Karpas-422 (cell line): Measurements from ENCODE around the gene CILP2. TPM values are rescaled to one million over a fixed set of nuclear protein-coding genes. Genes with fewer than 3 reads are reported as not detected.

Experiments used
- DNase-seq: peaks from one replicate; pipeline ENCODE4 v3.0.0-alpha.2; 2015
- H2AFZ ChIP-seq: fragments of 200-600 bp; sonication (generic); 2 replicates; pipeline ENCODE4 v1.6.1; 2014; ENCODE audit warnings: antibody characterized with exemption, low read length, mixed read lengths
- H3K27ac ChIP-seq: fragments of 200-600 bp; sonication (generic); 2 replicates; pipeline ENCODE4 v1.5.1; 2014; ENCODE audit warnings: mild to moderate bottlenecking, low read length, moderate library complexity
- H3K27me3 ChIP-seq: fragments of 200-600 bp; sonication (generic); 2 replicates; pipeline ENCODE4 v1.6.1; 2014; ENCODE audit warnings: low read length, mixed read lengths
- H3K36me3 ChIP-seq: fragments of 200-600 bp; sonication (generic); 2 replicates; pipeline ENCODE4 v1.6.1; 2014; ENCODE audit warnings: low read length, mixed read lengths; ENCODE audit not compliant: insufficient read depth
- H3K4me1 ChIP-seq: fragments of 200-600 bp; sonication (generic); 2 replicates; pipeline ENCODE4 v1.6.1; 2014; ENCODE audit warnings: mild to moderate bottlenecking, low read length, mixed read lengths
- H3K4me2 ChIP-seq: fragments of 200-600 bp; sonication (generic); 2 replicates; pipeline ENCODE4 v1.6.1; 2014; ENCODE audit warnings: low read length, low read depth, mild to moderate bottlenecking; ENCODE audit not compliant: poor library complexity, severe bottlenecking
- H3K4me3 ChIP-seq: fragments of 200-600 bp; sonication (generic); 2 replicates; pipeline ENCODE4 v1.5.1; 2014; ENCODE audit warnings: mild to moderate bottlenecking, antibody characterized with exemption, low read length, mixed read lengths
- H3K79me2 ChIP-seq: fragments of 200-600 bp; sonication (generic); 2 replicates; pipeline ENCODE4 v1.6.1; 2014; ENCODE audit warnings: mild to moderate bottlenecking, low read length, mixed read lengths
- H3K9ac ChIP-seq: fragments of 200-600 bp; sonication (generic); 2 replicates; pipeline ENCODE4 v1.6.0; 2014; ENCODE audit warnings: low read length
- H3K9me2 ChIP-seq: fragments of 200-600 bp; sonication (generic), shearing (Covaris generic); replicated peaks from 2 replicates; pipeline ENCODE4 v1.6.0; 2014; ENCODE audit warnings: mild to moderate bottlenecking, low read length, moderate library complexity; ENCODE audit not compliant: insufficient read depth
- H3K9me3 ChIP-seq: fragments of 300-700, 200-600 bp; sonication (generic); 2 replicates; pipeline ENCODE4 v1.6.1; 2014; ENCODE audit warnings: low read length, mixed read lengths
- H4K20me1 ChIP-seq: fragments of 200-600 bp; sonication (generic); 2 replicates; pipeline ENCODE4 v1.6.1; 2014; ENCODE audit warnings: mild to moderate bottlenecking, antibody characterized with exemption, low read length, low read depth; ENCODE audit not compliant: insufficient read depth
- total RNA-seq: library from RNA; depleted of rRNA; stranded (reverse); fragments of >200 nt; shearing (Covaris generic); gene quantifications from 2 replicates; pipeline ENCODE4 v1.2.3, GENCODE V29; 2014; ENCODE audit warnings: low replicate concordance

CILP2 gene
- total RNA-seq, 1 experiment from 2014 or later: 0.15 TPM

DNA sequence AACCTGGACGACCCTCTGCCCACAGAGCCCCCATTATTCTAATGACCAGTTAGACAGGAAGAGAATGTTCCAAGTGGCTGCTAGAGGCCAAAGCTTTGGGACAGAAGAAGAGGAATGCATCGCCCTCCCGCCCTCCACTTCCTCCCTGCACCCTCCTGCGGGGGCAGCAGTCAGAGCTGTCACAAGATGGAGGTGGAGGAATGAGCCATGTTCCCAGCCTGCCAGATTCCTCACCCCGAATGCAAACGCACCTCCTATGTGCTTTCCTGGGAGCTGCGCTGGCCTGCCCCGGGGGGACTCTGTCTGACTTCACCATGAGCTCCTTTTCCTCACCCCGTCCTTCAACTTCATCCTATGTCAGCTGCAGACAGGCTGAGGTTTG, 7.7 kb upstream of the CILP2 start:
- H2AFZ ChIP-seq: no peak overlapping the region
- no peak overlapping the region for H3K4me2 ChIP-seq
- H3K4me3 ChIP-seq: no peak overlapping the region
- no peak overlapping the region for H3K27ac ChIP-seq
- H4K20me1 ChIP-seq: peaks cover 7% of the 10 kb centered on the region; the same call in 1 of the 2 replicates
- H3K9me2 ChIP-seq: no peaks in the 10 kb centered on the region
- H3K27me3 ChIP-seq: no peaks in the 10 kb centered on the region
- H3K9ac ChIP-seq: no peak overlapping the region
- no peak for DNase-seq
- peaks cover 19% of the 10 kb centered on the region for H3K4me1 ChIP-seq
- H3K36me3 ChIP-seq: peaks cover 14% of the 10 kb centered on the region; the same call in 1 of the 2 replicates
- peaks cover 11% of the 10 kb centered on the region for H3K79me2 ChIP-seq
- no peaks in the 10 kb centered on the region for H3K9me3 ChIP-seq

GRCh38 chr19:19530889-19531288, 7.2 kb upstream of the CILP2 start:
- H3K36me3 ChIP-seq: peaks cover 13% of the 10 kb centered on the region; the same call in 1 of the 2 replicates
- no peak overlapping the region for H2AFZ ChIP-seq
- H4K20me1 ChIP-seq: peaks cover 2% of the 10 kb centered on the region; the same call in 1 of the 2 replicates
- H3K9me3 ChIP-seq: no peaks in the 10 kb centered on the region
- H3K27ac ChIP-seq: no peak overlapping the region
- peaks cover 6% of the 10 kb centered on the region for H3K79me2 ChIP-seq
- H3K4me3 ChIP-seq: no peak overlapping the region
- H3K9ac ChIP-seq: no peak overlapping the region
- no peak for DNase-seq
- no peak overlapping the region for H3K4me2 ChIP-seq
- H3K9me2 ChIP-seq: no peaks in the 10 kb centered on the region
- no peaks in the 10 kb centered on the region for H3K27me3 ChIP-seq
- H3K4me1 ChIP-seq: peaks cover 14% of the 10 kb centered on the region

DNA sequence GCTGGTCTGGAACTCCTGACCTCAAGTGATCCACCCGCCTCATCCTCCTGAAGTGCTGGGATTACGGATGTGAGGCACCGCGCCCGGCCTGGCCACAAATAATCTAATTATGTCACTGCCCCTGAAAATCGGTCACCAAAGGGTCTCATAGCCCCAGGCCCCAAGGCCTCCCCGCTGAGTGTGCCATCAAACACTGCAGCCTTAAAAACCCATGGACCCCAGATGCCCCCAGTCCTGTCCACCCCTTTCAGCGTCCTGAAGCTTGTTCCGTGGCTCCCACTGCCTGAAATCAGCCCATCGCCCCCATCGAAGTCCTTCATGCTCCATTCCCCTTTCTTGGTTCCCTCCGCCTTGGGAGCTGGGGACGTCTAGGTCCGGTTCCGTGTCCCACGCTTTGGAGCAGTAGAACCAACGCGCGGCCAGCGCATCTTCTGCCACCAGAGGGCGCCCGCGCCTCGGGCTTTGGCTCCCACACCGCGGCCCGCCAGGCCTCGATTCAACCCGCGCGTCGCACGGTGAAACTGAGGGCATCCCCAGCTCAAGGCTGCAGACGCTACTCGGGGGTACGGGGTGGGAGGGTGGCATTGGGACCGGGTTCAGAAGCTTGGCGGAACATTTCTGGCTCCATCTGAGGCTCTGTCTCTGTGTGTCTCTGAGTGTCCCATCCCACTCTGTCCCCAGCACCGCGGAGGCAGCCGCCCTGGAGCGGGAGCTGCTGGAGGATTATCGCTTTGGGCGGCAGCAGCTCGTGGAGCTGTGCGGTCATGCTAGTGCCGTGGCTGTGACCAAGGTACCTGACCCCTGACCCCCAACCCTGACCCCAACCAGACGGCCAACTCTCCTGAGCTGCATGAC, 5.9 kb upstream of the CILP2 start:
- no peaks in the 10 kb centered on the region for H3K9me2 ChIP-seq
- no peak overlapping the region for H3K27ac ChIP-seq
- H4K20me1 ChIP-seq: no peaks in the 10 kb centered on the region; the same call in 1 of the 2 replicates
- no peak overlapping the region for H3K4me2 ChIP-seq
- peaks cover 8% of the 10 kb centered on the region; the same call in 1 of the 2 replicates for H3K36me3 ChIP-seq
- peak; percentile 88 for DNase-seq
- H3K27me3 ChIP-seq: no peaks in the 10 kb centered on the region
- no peak overlapping the region for H3K9ac ChIP-seq
- H3K4me3 ChIP-seq: no peak overlapping the region
- no peaks in the 10 kb centered on the region for H3K79me2 ChIP-seq
- H3K9me3 ChIP-seq: no peaks in the 10 kb centered on the region
- no peak overlapping the region for H2AFZ ChIP-seq
- H3K4me1 ChIP-seq: peaks cover 1% of the 10 kb centered on the region

- no peaks in the 10 kb centered on the region for H3K27me3 ChIP-seq
- DNase-seq: no peak
- no peaks in the 10 kb centered on the region for H4K20me1 ChIP-seq
- no peak overlapping the region for H3K4me3 ChIP-seq
- no peak overlapping the region for H3K4me2 ChIP-seq
- no peak overlapping the region for H3K27ac ChIP-seq
- H3K9me3 ChIP-seq: no peaks in the 10 kb centered on the region
- H3K79me2 ChIP-seq: no peaks in the 10 kb centered on the region
- no peaks in the 10 kb centered on the region for H3K9me2 ChIP-seq
- no peak overlapping the region for H3K9ac ChIP-seq
- peaks cover 8% of the 10 kb centered on the region; the same call in 1 of the 2 replicates for H3K36me3 ChIP-seq
- H2AFZ ChIP-seq: no peak overlapping the region
- no peaks in the 10 kb centered on the region for H3K4me1 ChIP-seq
These were observed 5.0 kb upstream of the CILP2 start for GRCh38 chr19:19532806-19533701.

DNA sequence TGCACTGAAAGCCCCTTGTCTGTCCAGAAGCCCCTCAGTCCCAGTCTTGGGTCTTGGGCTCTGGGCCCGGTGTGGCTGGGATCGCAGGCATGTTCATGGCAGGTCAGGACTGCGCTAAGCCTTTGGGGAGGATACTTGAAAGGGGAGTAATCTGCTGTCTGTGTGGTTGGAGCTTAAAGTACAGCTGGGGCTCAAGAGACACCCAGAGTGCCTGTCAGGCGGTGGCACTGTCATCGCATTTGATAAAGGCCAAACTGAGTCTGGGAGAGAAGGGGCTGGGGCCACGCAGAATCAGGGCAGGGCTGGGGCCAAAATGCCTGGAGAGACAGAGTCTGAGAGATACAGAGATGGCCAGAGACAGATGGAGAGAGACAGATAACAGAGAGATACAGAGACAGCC, 4.2 kb upstream of the CILP2 start:
- Histone ChIP-seq H3K9ac (no peak overlapping the region), H3K9me3 (no peaks in the 10 kb centered on the region), H4K20me1 (no peaks in the 10 kb centered on the region), H3K4me3 (no peak overlapping the region), H3K4me1 (no peaks in the 10 kb centered on the region), H2AFZ (no peak overlapping the region), H3K36me3 (peaks cover 8% of the 10 kb centered on the region; the same call in 1 of the 2 replicates), H3K79me2 (no peaks in the 10 kb centered on the region), H3K4me2 (no peak overlapping the region), H3K9me2 (no peaks in the 10 kb centered on the region), H3K27ac (no peak overlapping the region), H3K27me3 (no peaks in the 10 kb centered on the region)
- no peak for DNase-seq

DNA sequence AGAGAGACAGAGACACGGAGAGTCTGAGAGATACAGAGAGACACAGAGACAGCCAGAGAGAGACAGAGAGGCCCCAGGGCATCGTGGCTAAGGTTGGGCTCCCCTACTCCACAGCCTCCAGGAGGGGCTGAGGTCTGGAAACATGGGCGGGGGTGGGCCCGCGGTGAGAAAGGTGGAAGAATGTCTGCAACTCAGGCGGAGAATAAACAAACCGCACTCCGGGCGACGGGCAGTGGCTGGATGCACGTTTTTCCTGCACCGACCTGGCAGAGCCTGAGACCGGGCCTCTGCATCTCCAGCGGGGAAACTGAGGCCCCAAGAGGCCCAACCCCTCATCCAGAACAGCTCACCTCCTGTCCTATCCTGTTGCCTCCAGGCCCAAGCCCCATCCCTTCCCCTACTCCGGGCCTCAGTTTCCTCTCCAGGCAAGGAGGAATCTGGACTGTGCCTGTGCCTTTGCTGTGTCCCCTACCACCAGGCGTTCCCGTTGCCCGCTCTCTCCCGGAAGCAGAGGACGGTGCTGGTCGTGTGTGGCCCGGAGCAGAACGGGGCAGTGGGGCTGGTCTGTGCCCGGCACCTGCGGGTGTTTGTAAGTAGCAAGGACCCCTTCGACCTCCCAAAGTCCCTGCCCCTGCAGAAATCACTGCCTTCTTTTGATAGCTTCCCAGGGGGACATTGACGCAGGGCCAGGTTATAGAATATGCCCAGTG, 3.4 kb upstream of the CILP2 start:
- no peak for DNase-seq
- H4K20me1 ChIP-seq: no peaks in the 10 kb centered on the region
- H3K79me2 ChIP-seq: no peaks in the 10 kb centered on the region
- no peaks in the 10 kb centered on the region for H3K9me3 ChIP-seq
- no peaks in the 10 kb centered on the region for H3K27me3 ChIP-seq
- no peak overlapping the region for H3K9ac ChIP-seq
- no peak overlapping the region for H3K4me3 ChIP-seq
- peaks cover 8% of the 10 kb centered on the region; the same call in 1 of the 2 replicates for H3K36me3 ChIP-seq
- H3K27ac ChIP-seq: no peak overlapping the region
- no peak overlapping the region for H2AFZ ChIP-seq
- H3K4me1 ChIP-seq: no peaks in the 10 kb centered on the region
- H3K9me2 ChIP-seq: no peaks in the 10 kb centered on the region
- no peak overlapping the region for H3K4me2 ChIP-seq

- no peaks in the 10 kb centered on the region for H3K9me2 ChIP-seq
- H3K4me1 ChIP-seq: no peaks in the 10 kb centered on the region
- H3K9me3 ChIP-seq: no peaks in the 10 kb centered on the region
- no peak overlapping the region for H3K27ac ChIP-seq
- H3K4me3 ChIP-seq: no peak overlapping the region
- H3K36me3 ChIP-seq: peaks cover 8% of the 10 kb centered on the region; the same call in 1 of the 2 replicates
- no peak overlapping the region for H2AFZ ChIP-seq
- no peak for DNase-seq
- H3K79me2 ChIP-seq: no peaks in the 10 kb centered on the region
- no peak overlapping the region for H3K4me2 ChIP-seq
- no peaks in the 10 kb centered on the region for H3K27me3 ChIP-seq
- no peak overlapping the region for H3K9ac ChIP-seq
- no peaks in the 10 kb centered on the region for H4K20me1 ChIP-seq
These were observed 2.5 kb upstream of the CILP2 start for GRCh38 chr19:19535311-19536191.
